Endothelial cell of umbilical vein (primary cell): Measurements from ENCODE around the gene GEMIN4.

ENCODE experiments used
- EZH2 ChIP-seq: IDR thresholded peaks from 2 replicates; pipeline ENCODE4 v1.6.1; 2012; ENCODE audit warnings: borderline replicate concordance, low read depth, mild to moderate bottlenecking, moderate library complexity, low read length, inconsistent platforms; ENCODE audit not compliant: severe bottlenecking
- FOS ChIP-seq: IDR thresholded peaks from 2 replicates; pipeline ENCODE4 v1.6.1; 2011; ENCODE audit warnings: mild to moderate bottlenecking, low read length, moderate library complexity, borderline replicate concordance; ENCODE audit not compliant: insufficient read depth
- GATA2 ChIP-seq: IDR thresholded peaks from 2 replicates; pipeline ENCODE4 v1.7.0; 2011; ENCODE audit warnings: low read depth, mild to moderate bottlenecking, moderate library complexity, mixed read lengths, low read length; ENCODE audit not compliant: insufficient read length, insufficient read depth
- JUN ChIP-seq: IDR thresholded peaks from 2 replicates; pipeline ENCODE4 v1.6.1; 2011; ENCODE audit warnings: borderline replicate concordance, low read depth; ENCODE audit not compliant: insufficient read length, insufficient read depth
- MAX ChIP-seq: IDR thresholded peaks from 2 replicates; pipeline ENCODE4 v1.6.1; 2011; ENCODE audit not compliant: insufficient read depth, insufficient read length
- MYC ChIP-seq: IDR thresholded peaks from one replicate; pipeline ENCODE4 v1.6.1; 2011; ENCODE audit warnings: mild to moderate bottlenecking, low read depth, low read length
- POLR2A ChIP-seq: IDR thresholded peaks from 2 replicates; pipeline ENCODE4 v1.6.1; 2012; ENCODE audit warnings: low read depth, mild to moderate bottlenecking, control low read depth, low read length
- POLR2AphosphoS5 ChIP-seq: IDR thresholded peaks from 2 replicates; pipeline ENCODE4 v1.6.1; 2012; ENCODE audit warnings: low read depth, mild to moderate bottlenecking, control low read depth, low read length, moderate library complexity; ENCODE audit not compliant: insufficient read depth
- TF ChIP-seq, protein P1 (sequence below), 2 donors: IDR thresholded peaks; 1 replicate in 1 of 2; 2 replicates in 1 of 2; pipeline ENCODE4 v1.5.1; 2011; ENCODE audit warnings: low read length in 2 of 2, mild to moderate bottlenecking in 2 of 2, moderate library complexity in 2 of 2, control low read depth in 1 of 2, inconsistent platforms in 1 of 2, low read depth in 1 of 2; ENCODE audit not compliant: insufficient read depth in 1 of 2; ENCODE audit errors: extremely low read depth in 1 of 2

- TF ChIP-seq, protein P1, sequence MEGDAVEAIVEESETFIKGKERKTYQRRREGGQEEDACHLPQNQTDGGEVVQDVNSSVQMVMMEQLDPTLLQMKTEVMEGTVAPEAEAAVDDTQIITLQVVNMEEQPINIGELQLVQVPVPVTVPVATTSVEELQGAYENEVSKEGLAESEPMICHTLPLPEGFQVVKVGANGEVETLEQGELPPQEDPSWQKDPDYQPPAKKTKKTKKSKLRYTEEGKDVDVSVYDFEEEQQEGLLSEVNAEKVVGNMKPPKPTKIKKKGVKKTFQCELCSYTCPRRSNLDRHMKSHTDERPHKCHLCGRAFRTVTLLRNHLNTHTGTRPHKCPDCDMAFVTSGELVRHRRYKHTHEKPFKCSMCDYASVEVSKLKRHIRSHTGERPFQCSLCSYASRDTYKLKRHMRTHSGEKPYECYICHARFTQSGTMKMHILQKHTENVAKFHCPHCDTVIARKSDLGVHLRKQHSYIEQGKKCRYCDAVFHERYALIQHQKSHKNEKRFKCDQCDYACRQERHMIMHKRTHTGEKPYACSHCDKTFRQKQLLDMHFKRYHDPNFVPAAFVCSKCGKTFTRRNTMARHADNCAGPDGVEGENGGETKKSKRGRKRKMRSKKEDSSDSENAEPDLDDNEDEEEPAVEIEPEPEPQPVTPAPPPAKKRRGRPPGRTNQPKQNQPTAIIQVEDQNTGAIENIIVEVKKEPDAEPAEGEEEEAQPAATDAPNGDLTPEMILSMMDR (IDR thresholded peaks at IDR 0.05; ENCODE audit: extremely low read depth in 1 of 2, insufficient read depth in 1 of 2, low read depth in 1 of 2, low read length in 2 of 2): no peak
- no peak for TF ChIP-seq MAX
- no peak for TF ChIP-seq POLR2AphosphoS5
- TF ChIP-seq JUN: no peak
- no peak for TF ChIP-seq POLR2A
- TF ChIP-seq EZH2: no peak
- no peak for TF ChIP-seq GATA2
- no peak for TF ChIP-seq MYC
- TF ChIP-seq FOS: no peak
Observed at GRCh38 chr17:798246-798645, 46.2 kb upstream of the GEMIN4 start.
